ENCODE data around the gene TPO. TPM values are rescaled to one million over a fixed set of nuclear protein-coding genes. Genes with fewer than 3 reads are reported as not detected.

The TPO gene
- total RNA-seq, 4 donors from 2014 or later = 4,215 to 7,965 (median 5,966) TPM

DNA sequence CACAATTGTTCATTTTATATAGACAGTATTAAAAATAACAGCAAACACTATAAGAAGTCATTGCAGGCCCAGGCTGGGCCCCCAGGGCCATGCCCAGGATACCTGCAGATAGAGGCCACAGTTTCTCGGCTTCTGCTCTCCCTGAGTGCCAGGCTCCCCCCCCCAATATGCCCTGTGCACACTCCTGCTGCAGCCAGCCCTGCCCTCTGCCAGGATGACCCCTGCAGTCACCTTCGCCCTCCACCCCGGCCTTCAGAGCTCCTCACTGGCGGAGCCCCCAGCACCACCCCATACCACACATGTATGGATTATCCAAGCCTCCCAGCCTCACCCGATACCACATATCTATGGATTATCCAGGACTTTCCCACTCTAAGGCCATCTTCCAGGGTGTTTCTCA is 104.5 kb downstream of the TPO start:
- Histone ChIP-seq H3K4me3 (replicated peaks in 1 of 3) (no peak overlapping the region), H3K27me3 (no peaks in the 10 kb centered on the region), H3K27ac (peak overlapping the region in 1 of 3 donors; percentile 56), H3K4me1 (no peaks in the 10 kb centered on the region), H3K36me3 (peaks cover 88 to 100% of the 10 kb centered on the region in 2 donors), H3K9me3 (no peaks in the 10 kb centered on the region)
- TF ChIP-seq POLR2A (IDR thresholded peaks at IDR 0.05) = no peak
- TF ChIP-seq, protein P1, sequence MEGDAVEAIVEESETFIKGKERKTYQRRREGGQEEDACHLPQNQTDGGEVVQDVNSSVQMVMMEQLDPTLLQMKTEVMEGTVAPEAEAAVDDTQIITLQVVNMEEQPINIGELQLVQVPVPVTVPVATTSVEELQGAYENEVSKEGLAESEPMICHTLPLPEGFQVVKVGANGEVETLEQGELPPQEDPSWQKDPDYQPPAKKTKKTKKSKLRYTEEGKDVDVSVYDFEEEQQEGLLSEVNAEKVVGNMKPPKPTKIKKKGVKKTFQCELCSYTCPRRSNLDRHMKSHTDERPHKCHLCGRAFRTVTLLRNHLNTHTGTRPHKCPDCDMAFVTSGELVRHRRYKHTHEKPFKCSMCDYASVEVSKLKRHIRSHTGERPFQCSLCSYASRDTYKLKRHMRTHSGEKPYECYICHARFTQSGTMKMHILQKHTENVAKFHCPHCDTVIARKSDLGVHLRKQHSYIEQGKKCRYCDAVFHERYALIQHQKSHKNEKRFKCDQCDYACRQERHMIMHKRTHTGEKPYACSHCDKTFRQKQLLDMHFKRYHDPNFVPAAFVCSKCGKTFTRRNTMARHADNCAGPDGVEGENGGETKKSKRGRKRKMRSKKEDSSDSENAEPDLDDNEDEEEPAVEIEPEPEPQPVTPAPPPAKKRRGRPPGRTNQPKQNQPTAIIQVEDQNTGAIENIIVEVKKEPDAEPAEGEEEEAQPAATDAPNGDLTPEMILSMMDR (IDR thresholded peaks at IDR 0.05) = no peak
- WGBS, 2 donors = 96 to 98% methylated on average over 5 of the region's 5 CpGs
- DNase-seq = peak in 1 of 2 donors; percentile 9
- intact Hi-C loops (cut with DNase I) = no loop called here

DNA sequence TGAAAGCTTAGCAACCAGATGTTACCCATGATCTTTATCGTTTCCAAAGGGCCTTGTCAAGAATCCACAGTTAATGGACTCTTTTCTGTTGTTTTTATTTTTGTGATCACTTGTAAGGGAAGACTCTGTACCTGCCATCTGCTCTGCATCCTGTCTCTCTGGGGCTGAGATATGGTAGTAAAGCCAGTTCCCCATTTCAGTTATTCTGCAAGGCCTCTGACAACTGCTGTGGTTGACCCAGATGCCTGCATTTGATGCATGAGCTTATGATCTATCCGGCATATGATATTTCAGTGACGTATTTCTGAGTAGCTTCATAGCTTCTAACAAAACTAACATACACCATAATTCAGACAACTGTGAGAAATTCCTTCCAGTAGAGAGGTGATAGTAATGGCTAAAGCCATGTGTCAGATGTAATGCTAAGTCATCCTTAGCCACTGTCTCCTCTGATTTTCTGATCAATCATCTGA is 105.1 kb downstream of the TPO start:
- Histone ChIP-seq H3K27ac (peak overlapping the region in 1 of 3 donors; percentile 56), H3K9me3 (no peaks in the 10 kb centered on the region), H3K4me3 (replicated peaks in 1 of 3) (no peak overlapping the region), H3K36me3 (peaks cover 82 to 99% of the 10 kb centered on the region in 2 donors), H3K4me1 (no peaks in the 10 kb centered on the region), H3K27me3 (no peaks in the 10 kb centered on the region)
- 80 to 90% methylated on average over 3 of the region's 3 CpGs for WGBS, 2 donors
- no peak for TF ChIP-seq POLR2A (IDR thresholded peaks at IDR 0.05)
- intact Hi-C loops (cut with DNase I) = no loop called here
- DNase-seq = no peak

DNA sequence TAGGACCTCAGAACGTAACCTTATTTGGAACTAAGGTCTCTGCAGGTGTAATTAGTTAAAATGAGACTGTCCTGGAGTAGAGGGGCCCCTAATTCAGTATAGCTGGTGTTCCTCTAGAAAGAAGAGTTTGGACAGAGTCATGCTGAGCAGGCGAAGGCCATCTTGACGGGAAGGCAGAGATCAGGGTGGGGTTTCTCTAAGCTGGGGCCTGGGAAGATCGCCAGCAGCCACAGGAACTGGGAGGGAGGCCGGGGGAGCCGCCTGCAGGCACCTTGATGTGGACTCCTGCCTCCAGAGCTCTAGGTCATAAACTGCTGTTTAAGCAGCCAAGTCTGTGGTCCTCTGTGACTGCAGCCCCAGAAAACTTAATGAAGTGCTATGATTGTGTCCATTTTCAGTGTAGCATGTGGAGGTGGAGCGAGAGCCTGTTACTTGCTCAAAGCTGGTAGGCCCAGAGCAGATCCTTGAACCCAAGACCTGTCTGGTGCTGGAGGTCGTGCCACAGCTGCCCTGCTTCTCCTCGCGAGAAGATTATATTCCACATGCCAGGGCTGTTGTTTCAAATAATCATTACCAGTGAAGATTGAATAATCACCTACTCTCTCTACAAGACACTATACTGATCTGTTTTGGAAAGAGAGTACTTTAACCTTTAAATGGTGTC is 105.7 kb downstream of the TPO start:
- WGBS, 2 donors = 81 to 86% methylated on average over 8 to 10 of the region's 10 CpGs
- no peak overlapping the region for H3K4me3 ChIP-seq (replicated peaks in 1 of 3)
- H3K36me3 ChIP-seq = peaks cover 77 to 93% of the 10 kb centered on the region in 2 donors
- TF ChIP-seq, protein P1 (IDR thresholded peaks at IDR 0.05) = no peak
- no peak for TF ChIP-seq POLR2A (IDR thresholded peaks at IDR 0.05)
- peak overlapping the region in 1 of 3 donors; percentile 56 for H3K27ac ChIP-seq
- intact Hi-C loops (cut with DNase I) = no loop called here
- no peaks in the 10 kb centered on the region for H3K27me3 ChIP-seq
- peak in 1 of 2 donors; percentile 30 for DNase-seq
- H3K9me3 ChIP-seq = no peaks in the 10 kb centered on the region
- H3K4me1 ChIP-seq = no peaks in the 10 kb centered on the region

DNA sequence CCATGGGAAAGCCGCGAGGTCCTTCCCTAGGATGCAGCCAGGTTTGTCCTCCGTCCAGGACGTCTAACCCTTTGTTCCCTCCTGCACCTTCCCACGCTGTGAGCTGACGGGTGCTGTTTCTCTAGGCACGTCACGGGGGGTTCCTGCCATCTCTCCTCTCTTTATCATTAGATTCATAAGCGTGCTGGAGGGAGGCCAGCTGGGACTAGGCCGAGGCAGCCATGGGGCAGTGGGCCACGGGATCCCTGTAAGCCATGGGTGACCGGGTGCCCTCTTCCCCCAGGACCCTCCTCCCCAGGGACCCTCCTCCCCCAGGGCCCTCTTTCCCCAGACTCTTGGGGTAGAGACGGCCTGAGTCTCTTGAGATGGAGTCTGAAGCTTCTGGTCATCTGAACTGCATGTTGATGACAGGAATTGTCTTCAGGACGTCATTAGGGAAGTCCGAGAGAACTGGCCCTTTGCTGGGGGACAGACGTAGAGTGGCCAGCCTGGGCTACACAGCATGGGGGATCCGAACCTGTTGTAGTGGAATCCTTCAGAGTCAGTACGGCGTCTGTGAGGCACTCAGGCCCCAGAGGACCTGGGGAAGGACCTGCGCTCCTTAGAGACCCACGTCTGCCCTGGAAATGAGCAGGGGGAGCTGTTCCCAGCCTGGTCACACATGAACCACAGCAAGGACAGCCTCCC is 108.1 kb downstream of the TPO start:
- WGBS, 2 donors = 89 to 91% methylated on average over 17 to 21 of the region's 21 CpGs
- peaks cover 54 to 72% of the 10 kb centered on the region in 2 donors for H3K36me3 ChIP-seq
- no peaks in the 10 kb centered on the region for H3K9me3 ChIP-seq
- no peaks in the 10 kb centered on the region for H3K4me1 ChIP-seq
- intact Hi-C loops (cut with DNase I) = no loop called here
- DNase-seq = peak in 1 of 2 donors; percentile 6
- H3K27me3 ChIP-seq = no peaks in the 10 kb centered on the region
- H3K4me3 ChIP-seq (replicated peaks in 1 of 3) = no peak overlapping the region
- H3K27ac ChIP-seq = peak overlapping the region in 1 of 3 donors; percentile 9
- TF ChIP-seq, protein P1 (IDR thresholded peaks at IDR 0.05) = no peak
- peak in 1 of 2 donors; percentile 18 for TF ChIP-seq POLR2A (IDR thresholded peaks at IDR 0.05)

DNA sequence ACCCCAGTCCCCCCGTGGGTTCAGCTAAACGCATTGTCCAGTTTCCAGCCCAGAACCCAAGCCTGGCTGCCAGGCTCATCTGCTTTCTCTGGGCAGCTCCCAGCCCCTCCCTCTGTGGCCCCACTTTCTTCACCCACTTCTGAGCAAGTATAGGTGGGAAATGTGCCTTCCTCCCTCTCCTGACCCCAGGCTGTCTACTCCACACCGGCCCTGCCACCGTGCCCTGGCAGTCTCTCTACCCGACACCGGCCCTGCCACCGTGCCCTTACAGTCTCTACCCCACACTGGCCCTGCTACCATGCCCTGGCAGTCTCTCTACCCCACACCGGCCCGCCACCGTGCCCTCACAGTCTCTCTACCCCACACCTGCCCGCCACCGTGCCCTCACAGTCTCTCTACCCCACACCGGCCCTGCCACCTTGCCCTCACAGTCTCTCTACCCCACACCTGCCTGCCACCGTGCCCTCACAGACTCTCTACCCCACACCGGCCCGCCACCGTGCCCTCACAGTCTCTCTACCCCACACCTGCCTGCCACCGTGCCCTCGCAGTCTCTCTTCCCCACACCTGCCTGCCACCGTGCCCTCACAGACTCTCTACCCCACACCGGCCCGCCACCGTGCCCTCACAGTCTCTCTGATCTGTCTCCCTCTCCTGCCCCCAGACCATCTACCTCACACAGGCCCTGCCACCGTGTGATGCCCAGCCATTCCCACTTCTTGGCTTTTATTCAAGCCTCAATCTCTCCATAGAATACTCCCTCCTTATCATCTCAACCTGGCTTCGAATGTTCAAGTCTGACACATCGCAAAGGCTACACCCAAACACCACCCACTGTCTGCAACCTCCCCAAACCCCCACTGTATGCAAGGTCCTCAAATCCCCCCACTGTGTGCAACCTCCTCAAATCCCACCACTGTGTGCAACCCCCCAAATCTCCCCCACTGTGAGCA is 108.9 kb downstream of the TPO start:
- intact Hi-C loops (cut with DNase I) = no loop called here
- Histone ChIP-seq H3K4me3 (replicated peaks in 1 of 3) (no peak overlapping the region), H3K4me1 (no peaks in the 10 kb centered on the region), H3K27me3 (no peaks in the 10 kb centered on the region), H3K36me3 (peaks cover 46 to 64% of the 10 kb centered on the region in 2 donors), H3K27ac (peak overlapping the region in 1 of 3 donors; percentile 9), H3K9me3 (no peaks in the 10 kb centered on the region)
- DNase-seq = peak in 1 of 2 donors; percentile 1
- WGBS, 2 donors = 88 to 91% methylated on average over 26 of the region's 26 CpGs
- TF ChIP-seq, protein P1 (IDR thresholded peaks at IDR 0.05) = no peak
- TF ChIP-seq POLR2A (IDR thresholded peaks at IDR 0.05) = peak in 1 of 2 donors; percentile 5

Data from thyroid gland (tissue), 4 donors.